ENCODE measurements around the gene ZNF160.
"Not testable (repeated sequence)": the region's sequence is repeated elsewhere in the genome, so short reads cannot be mapped to it uniquely, and the experiment has no call there.

The ZNF160 gene

GRCh38 chr19:53102206-53102755, 941 bp downstream of the ZNF160 start:
- H3K4me3 ChIP-seq: peak overlapping the region; percentile 87
- DNase-seq (ENCODE audit: low spot score): no peak
- TF ChIP-seq, protein P1, sequence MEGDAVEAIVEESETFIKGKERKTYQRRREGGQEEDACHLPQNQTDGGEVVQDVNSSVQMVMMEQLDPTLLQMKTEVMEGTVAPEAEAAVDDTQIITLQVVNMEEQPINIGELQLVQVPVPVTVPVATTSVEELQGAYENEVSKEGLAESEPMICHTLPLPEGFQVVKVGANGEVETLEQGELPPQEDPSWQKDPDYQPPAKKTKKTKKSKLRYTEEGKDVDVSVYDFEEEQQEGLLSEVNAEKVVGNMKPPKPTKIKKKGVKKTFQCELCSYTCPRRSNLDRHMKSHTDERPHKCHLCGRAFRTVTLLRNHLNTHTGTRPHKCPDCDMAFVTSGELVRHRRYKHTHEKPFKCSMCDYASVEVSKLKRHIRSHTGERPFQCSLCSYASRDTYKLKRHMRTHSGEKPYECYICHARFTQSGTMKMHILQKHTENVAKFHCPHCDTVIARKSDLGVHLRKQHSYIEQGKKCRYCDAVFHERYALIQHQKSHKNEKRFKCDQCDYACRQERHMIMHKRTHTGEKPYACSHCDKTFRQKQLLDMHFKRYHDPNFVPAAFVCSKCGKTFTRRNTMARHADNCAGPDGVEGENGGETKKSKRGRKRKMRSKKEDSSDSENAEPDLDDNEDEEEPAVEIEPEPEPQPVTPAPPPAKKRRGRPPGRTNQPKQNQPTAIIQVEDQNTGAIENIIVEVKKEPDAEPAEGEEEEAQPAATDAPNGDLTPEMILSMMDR (IDR thresholded peaks at IDR 0.05): no peak
- H3K27ac ChIP-seq: peak overlapping the region; percentile 91

- DNase-seq (ENCODE audit: low spot score): no peak
- no peak overlapping the region for H3K27ac ChIP-seq
- TF ChIP-seq, protein P1 (IDR thresholded peaks at IDR 0.05): no peak
- H3K4me3 ChIP-seq: peak overlapping the region; percentile 28
Observed at GRCh38 chr19:53101518-53101917, 1.7 kb downstream of the ZNF160 start.

GRCh38 chr19:53098570-53098969, 4.7 kb downstream of the ZNF160 start:
- not testable (repeated sequence) for H3K27ac ChIP-seq; H3K4me3 ChIP-seq; DNase-seq (ENCODE audit: low spot score)

DNA sequence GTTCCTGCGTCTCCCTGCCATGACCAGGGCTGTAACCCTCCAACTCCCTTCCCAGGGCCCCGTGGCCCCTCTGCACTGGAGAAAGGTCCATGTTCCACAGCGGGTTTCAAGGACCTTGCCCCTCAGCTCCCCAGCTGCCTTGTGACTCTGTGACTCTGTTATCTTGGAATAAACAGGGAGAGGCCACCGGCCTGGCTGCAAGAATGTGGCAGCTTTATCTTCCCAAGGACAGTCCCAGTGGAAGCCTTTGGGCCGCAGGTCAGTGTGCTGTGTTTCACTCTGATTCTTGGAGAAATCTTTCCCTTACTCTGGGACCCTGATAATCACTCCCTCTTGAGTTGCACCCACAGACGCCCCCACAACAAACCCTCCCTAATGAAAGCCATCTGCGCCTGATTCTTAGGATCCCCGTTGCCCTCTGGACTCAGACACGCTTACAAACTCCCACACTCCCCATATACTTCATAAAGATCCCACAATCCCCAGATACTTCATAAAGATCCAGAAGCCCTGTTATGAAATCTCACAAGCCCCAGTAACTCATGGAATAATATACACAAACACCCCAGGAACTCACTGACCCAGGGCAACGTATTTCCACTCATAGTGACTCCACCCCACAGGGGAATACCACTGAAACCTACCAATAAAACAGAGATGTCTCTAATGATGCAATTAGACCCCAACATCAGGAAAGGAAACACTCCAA, 6.1 kb downstream of the ZNF160 start:
- H3K27ac ChIP-seq; DNase-seq (ENCODE audit: low spot score); H3K4me3 ChIP-seq: not testable (repeated sequence)

DNA sequence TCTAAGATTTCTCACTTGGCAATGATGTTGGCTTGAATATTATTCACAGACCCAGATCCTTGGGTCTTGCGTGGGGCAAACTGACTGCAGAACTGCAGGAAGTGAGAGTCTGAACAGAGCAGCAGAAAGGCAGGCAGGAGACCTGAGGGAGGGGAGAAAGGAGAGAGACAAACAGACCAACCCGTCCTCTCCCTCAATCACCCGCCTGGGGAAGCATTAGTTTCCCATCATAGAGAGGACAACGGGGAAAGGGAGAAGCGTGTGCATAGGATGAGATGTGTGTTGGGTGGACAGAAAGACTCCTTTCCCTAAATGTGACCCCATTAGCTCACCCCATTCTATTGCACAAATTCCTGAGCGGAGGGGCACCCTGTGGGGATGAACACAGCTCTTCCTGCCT, 6.6 kb downstream of the ZNF160 start:
- H3K4me3 ChIP-seq; H3K27ac ChIP-seq; DNase-seq (ENCODE audit: low spot score): not testable (repeated sequence)

DNA sequence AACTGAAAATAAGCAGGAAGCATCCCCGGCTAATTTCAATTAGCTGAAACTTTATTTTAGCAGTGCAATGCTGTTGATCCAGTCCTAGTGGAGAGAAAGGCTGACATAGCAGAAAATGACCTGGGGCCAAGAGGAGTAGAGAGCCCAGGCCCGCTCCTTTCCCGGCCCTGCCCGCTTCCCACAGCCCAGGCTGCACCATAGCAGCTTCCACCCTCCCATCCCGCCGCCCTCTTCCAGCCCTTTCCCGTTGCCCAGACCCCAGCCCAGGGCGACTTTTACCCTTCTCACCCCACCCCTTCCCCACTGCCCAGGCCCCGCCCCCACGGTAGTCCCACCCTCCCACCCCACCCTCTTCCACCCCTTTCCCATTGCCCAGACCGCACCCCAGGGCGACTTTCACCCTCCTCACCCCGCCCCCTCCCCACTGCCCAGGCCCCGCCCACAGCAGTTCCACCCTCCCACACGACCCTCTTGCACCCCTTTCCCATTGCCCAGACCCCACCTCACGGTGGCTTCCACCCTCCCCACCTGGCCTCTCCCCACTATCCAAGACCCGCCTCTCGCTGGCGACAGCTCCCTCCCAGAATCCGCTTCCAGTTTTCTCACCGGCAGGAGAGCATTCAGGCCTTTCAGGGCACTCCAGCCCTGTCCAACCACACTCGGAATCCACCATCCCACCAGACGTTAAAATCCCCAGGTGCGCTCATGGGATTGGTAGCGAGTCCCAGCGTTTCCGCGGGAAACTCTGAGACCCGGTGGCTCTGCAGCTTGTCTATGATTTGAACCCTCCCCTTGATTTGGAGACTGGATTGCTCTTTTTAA, 8.3 kb downstream of the ZNF160 start:
- DNase-seq (ENCODE audit: low spot score): no peak
- TF ChIP-seq, protein P1 (IDR thresholded peaks at IDR 0.05): no peak
- Histone ChIP-seq H3K27ac (peak overlapping the region in 1 of 2 donors; percentile 7), H3K4me3 (no peak overlapping the region)

DNA sequence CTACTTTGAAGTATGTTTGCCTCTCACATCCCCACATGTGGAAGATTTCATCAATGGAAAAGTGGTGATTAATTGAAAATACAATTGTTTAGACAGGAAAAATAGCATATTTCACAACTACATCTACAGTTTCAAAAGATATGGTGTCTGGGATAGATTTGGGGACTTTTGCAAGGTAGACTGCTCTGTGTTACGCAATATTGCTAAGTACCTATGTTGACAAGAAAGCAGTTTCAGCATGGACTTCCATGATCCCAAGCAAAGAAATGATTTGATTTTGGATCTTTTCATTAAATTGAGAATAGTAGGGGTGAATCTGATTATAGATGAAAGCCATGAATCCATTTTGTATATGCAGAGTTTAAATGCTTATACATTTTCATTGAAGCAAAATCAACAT, 10.5 kb downstream of the ZNF160 start:
- no peak overlapping the region for H3K4me3 ChIP-seq
- no peak for DNase-seq (ENCODE audit: low spot score)
- TF ChIP-seq, protein P1 (IDR thresholded peaks at IDR 0.05): no peak
- no peak overlapping the region for H3K27ac ChIP-seq

- no peak overlapping the region for H3K27ac ChIP-seq
- H3K4me3 ChIP-seq: no peak overlapping the region
- TF ChIP-seq, protein P1 (IDR thresholded peaks at IDR 0.05): no peak
- no peak for DNase-seq (ENCODE audit: low spot score)
Observed at GRCh38 chr19:53091413-53092254, 11.6 kb downstream of the ZNF160 start.
